GM21381 (cell line): ENCODE data around the gene ELAVL3.
A peak's percentile ranks its signal among the peaks of the same experiment; 100 is the strongest.
"Not testable (repeated sequence)": the region's sequence is repeated elsewhere in the genome, so short reads cannot be mapped to it uniquely, and the experiment has no call there.

Experiments used
- ATAC-seq: cut with Tn5 transposase; IDR thresholded peaks from one replicate; pipeline ENCODE4 v1.9.1; 2021; ENCODE audit warnings: mild to moderate bottlenecking, moderate library complexity; ENCODE audit not compliant: unreplicated experiment

Gene ELAVL3

DNA sequence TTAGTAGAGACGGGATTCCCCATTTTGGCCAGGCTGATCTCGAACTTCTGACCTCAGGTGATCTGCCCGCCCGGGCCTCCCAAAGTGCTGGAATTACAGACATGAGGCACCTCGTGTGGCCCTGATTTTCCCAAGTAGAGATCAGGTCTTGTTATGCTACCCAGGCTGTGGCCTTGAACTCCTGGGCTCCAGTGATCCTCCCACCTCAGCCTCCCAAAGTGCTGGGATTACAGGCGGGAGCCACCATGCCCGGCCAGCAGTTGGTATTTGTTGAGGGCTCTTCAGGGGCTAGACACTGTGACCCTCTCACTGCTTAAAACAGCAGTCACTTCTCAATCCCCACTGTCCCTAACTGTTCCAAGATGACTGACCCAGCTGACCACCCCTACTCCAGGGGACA is 8.5 kb upstream of the ELAVL3 start:
- ATAC-seq, result no peak

DNA sequence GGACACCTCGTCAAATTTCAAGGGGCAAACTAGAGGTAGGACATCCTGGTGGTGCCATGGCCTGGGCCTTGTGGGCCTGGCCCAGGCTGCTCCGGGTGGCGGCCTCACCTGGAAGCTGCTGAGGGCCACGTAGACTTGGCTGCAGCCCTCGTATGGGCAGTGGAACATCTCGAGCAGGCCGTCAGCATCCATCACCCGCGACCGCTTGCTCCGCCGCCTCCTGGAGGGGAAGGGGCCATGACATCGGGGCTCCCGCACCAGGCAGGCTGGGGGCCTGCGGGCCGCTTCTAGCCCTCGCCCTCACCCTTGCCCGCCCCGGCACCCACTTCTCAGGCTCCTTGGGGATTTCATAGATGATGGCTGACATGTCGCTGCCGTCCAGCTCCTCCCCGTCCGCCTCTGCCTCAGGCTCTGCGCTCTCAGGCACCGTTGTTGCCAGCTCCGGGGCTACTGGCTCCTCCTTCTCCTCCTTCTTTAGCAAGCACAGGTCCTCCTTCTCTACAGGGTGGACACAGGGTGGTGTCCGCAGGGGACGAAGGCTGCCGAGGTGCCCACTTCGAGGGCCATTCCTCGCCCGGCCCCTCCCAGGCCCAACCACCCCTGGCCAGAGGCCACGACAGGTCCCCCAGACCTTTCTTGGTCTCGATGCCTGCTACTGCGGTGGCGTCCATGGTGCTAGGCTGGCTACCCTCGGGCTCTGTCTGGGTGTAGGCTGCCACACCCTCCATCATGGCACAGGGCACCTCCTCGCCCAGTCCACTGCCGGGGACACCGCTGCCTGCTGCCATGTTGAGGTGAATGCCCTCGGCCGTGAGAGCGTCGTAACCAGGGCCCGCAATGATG is 6.0 kb upstream of the ELAVL3 start:
- no peak for ATAC-seq

DNA sequence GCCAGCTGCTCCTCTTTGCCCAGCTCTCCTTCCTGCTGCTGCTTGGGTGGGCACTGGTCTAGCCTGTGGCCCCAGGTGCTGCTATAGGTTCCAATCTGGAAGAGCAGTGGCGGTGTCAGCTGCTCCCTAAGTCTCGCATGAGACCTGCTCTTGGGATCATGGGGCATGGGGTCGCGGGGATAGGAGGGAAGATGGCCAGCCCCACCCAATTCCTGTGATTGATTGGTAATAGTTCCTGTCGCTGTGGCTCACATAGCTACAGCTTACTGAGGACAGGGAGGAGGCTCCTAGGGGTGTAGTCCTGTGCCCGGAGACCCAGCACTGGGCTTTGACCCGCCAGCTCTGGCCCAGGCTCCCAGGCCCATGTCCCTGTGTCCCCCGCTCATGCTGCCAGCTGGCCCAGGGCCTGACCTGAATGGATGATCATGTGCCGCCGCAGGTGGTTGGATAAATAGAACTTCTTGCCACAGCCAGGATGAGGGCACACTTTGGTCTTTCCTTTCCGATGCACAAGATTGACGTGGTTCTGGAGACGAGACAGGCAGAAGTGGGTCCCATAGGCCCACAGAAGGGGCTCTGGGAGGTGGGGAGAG is 4.5 kb upstream of the ELAVL3 start:
- ATAC-seq, result no peak

DNA sequence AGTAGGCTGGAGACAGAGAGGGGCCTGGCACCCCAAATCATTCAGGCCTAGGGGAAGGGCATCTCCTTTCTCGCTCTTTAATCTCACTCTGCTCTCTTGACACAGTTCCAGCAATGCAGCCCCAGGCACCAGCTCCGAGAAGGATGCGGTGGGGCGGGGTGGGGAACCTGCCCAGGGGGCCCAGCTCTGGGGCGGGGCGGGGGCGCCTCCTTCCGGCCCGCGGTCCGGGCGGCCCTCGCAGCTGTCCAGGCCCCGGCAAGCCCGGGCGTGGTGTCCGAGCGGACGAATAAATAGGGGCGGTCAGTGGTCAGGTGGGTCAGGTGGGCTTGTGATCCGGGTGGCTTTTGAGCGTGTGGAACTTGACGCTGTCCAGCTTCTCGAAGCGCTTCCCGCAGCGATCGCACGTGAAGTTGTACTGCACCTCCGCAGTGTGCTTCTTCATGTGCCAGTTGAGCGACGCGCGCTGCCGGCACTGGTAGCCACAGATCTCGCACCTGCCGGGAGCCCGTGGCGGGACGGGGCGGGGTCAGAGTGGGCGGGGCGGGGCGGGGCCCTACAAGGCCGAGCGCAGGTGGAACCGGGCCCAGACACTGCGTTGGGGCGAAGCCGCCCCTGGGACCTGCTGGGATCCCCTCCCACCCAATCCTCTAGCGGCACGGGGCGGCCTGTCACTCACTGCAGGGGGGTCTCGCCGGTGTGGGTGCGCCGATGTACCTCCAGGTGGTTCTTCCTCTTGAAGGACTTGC is 2.7 kb upstream of the ELAVL3 start:
- ATAC-seq, result no peak

DNA sequence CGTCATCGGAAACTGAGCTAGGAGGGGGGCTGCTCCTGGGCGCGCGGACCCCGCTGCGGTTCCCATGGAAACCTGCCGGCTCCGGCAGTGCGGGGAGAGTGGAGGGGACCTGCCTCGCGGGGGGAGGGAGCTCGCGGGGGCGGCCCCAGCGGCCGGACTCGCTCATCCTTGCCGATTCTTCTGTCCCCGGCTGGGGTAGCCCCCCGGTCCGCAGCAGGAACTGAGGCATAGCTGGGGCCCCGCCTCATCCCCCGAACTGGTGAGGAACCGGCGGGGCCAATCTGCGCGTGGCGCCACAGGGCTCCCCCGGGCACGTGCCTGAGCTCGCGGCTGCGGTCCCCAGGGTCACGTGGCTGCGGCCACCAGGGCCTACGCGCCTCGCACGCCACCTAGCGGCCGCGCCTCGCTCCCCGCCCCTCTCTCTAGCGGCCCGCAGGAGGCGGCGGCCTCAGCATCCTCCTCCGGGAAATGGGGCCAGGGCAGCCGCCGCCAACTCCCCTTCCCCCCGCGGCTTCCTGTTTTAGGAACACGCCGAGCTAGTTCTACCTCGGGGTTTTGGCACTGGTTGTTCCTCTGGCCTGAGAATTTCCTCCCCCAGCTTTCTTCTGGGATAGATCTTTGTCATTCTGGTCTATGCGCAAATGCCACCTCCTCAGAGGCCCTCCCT is 1.7 kb upstream of the ELAVL3 start:
- ATAC-seq, result peak; percentile 72

DNA sequence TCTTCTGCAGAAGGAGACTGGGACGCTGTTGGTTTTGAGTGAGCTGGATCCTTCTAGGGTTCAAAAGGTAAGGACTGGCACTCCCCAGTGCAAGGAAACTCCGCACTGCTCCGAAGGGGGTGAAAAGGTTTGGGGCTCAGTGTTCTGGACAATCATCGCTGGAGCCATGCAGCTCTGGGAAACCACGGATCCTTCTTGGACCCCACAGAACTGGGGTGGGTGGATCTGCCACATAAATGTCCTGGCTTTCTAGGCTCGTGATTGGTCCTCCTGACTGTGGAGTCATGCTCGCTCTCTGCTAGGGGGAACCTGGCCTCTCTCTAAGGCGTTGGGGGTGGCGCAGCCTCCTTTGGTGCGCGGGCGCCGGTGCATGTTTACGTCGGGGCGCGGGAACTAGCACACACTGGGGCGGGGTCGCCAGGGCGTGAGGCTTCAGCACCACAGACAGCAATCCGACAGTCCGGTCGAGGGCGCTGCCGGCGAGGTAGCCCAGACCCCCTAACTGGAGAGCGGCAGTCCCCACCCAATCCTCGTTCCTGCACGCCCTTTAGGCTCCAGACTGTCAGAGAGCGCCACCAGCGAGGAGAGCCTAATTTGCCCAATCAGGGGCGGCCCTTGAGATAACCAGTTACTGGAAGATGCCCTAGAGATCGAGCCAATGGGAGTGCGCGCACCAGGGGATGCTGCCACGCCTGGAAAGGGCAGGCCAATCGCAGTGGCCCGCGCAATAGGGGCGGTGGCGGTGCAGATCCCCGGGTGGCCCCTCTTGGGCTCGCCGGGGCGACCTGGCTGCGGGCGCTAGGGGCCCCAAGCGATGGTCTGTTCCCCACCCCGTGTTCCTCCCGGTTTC is 913 bp upstream of the ELAVL3 start:
- ATAC-seq, result peak; percentile 45

DNA sequence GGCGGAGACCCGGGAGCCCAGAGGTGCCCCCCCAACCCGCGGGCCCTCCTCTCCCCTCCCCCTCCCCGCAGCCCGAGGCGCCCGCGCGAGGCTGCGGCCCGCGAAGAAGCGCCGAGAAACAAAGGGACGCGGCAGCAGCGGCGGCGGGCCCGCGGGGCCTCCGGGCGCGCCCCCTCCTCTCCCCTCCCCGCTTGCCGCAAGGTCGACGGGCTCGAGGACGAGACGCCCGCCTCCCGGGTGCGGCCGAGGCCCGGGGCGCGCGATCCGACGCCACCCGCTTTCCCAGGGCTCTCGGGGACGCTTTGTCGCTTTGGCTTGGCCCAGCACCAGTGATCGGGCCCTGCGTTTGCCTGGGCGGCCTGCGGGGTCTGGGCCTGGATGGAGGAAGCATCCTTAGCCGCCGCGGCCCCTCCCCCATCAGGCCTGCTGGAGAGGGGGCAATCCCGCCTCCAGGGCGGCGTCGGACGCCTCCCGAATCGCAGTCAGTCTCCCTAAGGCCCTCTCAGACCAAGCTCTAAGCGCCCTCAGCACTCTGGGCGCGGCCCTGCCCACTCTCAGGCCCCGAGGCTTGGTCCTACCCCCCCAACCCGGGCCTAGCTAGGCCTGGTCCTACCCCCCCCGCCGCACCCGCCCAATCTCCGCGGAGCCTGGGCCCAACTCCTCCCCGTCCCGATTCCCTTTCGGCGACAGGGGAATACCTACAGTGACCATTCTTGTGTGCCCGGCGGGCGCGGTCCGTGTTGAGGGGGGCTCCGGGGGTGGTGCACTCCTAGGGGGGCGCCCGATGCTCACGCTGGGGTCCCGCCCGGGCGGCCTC is 740 bp downstream of the ELAVL3 start:
- ATAC-seq, result no peak

DNA sequence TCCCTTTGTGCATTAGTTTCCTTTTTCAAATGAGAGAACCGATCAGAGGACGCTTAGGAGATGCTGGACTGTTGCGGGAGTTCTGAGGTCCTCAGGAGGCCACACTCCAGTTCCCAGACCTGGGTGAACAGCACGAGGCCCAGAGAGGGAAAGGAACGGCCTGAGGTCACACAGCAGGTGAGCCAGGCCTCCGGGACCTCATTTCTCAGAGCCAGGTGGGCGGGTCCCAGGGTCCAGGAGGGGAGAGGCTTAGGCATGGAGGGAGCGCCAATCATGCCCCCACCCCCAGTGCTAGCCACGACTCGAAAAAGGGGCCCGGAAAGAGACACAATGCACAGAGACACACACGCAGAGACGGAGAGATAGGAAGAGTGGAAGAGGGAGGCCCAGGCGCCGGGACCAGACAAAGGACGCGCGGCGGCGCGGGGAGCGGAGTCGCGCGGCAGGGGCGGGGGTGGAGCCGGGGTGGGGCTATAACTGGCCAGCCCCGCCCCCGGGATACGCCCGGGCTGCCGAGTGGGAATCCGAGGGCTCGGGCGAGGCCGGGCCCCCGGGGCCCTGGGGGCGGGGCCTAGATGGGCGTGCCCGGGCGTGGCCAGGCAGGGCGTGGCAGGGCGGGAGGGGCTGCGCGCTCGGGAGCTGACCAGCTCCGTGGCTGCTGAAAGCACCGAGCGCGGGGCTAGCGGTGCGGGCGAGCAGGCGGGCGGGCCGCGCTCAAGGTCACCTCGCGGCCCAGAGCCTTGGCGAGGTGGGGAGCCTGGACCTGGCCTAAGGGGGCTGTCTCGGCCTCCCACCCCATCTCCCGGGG is 1.6 kb downstream of the ELAVL3 start:
- ATAC-seq, result no peak

DNA sequence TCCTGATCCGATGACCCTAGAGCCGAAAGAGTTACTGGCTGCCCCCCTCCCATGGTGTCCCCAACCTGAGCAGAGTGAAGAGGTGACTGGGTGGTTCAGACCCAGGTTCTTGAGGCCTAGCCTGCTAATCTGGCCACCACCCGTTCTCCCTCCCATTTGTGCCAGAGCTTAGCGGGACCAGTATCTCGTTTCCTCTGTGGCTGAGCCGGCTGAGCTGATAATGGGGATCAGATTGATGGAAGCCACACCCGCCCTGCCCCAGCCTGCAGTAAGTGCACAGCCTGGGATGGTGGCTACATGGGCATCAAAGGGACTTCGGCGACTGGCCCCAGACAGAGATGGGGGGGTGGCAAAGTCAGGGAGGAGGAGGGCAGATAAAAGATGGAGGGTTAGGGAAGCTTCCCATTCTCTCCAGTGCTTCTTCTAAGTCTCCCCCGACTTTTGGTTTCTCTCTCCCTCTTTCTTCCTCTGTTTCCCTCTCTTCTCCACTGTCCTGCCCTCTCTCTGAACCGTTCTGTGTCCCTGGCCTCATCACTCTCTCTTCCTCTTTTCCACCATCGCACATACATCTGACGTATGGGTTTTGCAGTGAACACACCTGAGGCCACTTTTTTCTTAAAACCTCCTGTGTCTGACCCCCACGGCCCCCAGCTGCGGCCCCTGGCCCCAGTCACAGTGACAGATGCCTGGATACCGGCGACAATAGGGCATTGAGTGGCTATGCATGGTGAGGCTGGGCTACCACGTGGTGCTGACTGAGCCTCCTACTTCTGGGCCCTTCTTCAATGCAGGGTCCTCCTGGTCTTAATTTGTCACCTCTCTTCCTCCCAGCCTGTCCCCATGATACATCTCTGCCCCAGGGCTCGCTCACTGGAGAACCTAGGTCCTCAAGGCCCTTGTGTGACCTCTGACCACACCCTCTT is 2.4 kb downstream of the ELAVL3 start:
- no peak for ATAC-seq

DNA sequence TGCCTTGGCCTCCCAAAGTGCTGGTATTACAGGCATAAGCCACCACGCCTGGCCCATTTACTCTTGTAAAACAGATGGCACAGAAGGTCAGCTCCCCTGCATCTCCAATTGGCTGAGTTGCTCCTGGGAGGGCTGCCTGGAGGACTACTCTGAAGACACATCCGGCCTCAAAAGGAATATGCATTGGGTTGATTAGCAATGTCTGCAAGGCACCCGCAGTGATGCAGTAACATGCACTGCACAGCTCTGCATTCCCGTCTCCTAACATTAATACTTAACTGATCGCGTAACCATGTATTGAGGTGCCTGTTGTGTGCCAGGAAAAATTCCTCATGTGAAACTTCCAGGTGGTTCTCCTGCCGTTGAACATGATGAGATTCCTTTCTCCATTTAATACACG is 5.0 kb downstream of the ELAVL3 start:
- ATAC-seq, result no peak

DNA sequence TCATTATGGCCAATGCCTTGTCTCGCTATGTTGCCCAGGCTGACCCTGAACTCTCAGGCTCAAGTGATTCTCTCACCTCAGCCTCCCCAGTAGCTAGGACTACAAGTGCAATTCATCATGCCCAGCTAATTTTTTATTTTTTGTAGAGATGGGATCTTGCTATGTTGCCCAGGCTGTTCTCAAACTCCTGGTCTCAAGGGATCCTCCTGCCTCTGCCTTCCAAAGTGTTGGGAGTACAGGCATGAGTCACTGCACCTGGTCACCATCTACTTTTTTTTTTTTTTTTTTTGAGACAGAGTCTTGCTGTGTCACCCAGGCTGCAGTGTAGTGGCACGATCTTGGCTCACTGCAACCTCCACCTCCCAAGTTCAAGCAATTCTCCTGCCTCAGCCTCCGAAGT is 5.5 kb downstream of the ELAVL3 start:
- not testable (repeated sequence) for ATAC-seq

DNA sequence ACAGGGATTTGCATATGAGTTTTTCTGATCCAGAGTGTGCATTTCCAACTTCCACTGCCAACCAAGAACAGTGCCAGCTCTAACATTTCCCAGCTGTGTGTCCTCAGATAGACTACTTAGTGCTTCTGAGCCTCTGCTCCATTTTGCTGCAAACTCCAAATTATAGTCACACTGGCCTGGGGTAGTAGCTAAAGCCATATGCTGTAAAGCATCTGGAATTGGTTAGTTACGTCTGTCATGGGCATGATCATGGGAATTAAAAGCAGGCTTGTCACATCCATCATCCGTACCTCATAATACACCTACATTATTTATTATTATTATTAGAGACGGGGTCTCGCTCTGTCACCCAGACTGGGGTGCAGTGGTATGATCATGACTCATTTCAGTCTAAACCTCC is 7.1 kb downstream of the ELAVL3 start:
- ATAC-seq, result no peak

DNA sequence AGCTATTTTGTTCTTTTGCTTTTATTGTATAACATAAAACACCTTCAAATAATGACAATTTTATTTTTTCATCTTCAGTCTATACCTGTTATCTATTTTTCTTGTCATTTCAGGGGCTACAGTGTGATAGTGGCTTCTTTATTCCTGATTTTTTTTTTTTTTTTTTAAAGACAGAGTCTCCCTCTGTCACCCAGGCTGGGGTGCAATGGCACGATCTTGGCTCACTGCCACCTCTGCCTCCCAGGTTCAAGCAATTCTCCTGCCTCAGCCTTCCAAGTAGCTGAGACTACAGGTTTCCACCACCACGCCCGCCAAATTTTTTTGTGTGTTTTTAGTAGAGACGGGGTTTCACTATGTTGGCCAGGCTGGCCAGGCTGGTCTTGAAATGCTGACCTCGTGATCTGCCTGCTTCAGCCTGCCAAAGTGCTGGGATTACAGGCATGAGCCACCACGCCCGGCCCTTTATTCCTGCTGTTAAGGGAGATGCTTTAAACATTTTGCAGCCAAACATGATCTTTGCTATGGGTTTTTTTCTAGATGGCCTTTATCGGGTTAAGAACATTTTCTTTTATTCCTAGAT is 12.5 kb downstream of the ELAVL3 start:
- ATAC-seq, result not testable (repeated sequence)

DNA sequence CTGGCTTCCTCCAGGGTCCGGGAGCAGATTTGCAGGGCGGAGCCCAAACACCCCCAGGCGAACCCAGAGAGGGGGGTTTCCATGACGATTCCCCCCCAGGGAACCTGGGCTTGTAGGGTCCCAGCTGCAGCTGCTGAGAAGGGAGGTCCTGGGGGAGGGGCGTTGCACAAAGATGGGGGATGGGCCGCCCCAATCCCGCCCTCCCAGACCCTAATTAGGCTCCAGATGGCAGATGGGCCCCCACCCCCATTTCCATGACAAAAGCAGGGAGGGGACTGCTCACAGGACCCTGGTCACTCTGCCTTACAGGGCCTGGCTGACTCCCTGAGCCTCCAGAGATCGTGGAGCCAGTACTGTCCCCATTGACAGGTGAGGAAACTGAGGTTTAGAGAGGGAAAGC is 15.2 kb downstream of the ELAVL3 start:
- ATAC-seq, result no peak

DNA sequence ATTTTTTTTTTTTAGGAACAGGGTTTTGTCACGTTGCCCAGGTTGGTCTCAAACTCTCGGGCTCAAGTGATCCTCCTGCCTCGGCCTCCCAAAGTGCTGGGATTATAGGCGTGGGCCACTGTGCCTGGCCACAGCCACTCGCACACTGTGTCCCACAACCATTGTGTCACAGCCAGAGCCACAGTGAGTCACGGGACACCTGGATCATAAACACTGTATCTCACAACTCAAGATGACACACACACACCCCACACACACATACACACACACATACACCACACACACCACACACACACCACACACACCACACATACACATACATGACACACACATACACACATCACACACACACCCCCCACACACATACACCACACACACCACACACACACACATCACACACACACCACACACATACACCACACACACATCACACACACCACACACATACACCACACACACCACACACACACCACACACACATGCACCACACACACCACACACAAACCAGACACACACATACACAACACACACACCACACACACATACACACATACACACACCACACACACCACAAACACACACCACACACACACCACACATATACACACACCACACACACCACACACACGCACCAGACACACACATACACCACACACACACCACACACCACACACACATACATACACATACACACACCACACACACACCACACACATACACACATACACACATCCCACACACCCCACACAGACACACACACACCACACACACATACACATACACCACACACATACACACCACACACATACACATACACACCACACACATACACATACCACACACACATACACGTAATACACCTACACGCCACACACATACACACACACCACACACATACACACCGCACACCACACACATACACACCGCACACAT is 16.2 kb downstream of the ELAVL3 start:
- no peak for ATAC-seq

DNA sequence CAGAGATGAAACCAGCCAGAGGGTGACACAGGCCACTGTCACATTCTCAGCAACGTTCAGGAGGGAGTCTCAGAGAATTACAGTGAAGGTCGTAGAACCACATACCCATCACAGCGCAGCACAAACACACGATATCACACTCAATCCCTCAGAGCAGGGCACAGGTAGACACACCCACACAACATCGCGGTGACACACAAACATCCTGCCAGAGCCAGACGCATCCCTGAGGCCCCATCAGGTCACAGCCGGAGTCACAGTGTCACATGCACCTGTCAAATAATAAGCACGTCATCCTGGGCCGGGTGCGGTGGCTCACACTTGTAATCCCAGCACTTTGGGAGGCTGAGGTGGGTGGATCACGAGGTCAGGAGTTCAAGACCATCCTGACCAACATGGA is 17.5 kb downstream of the ELAVL3 start:
- no peak for ATAC-seq
